LNCaP clone FGC (cell line): ENCODE measurements around the gene GPHN.
"Not testable (repeated sequence)": the region's sequence is repeated elsewhere in the genome, so short reads cannot be mapped to it uniquely, and the experiment has no call there.

Experiments used
- DNase-seq: peaks from one replicate; pipeline ENCODE4 v3.0.0-alpha.2; 2011; ENCODE audit warnings: low read depth
- H3K4me3 ChIP-seq: 2 replicates; pipeline ENCODE4 v1.5.1; 2011; ENCODE audit warnings: mild to moderate bottlenecking, low read depth, low read length, control low read depth
- TF ChIP-seq, protein P1 (sequence below): IDR thresholded peaks from 2 replicates; pipeline ENCODE4 v1.5.1; 2012; ENCODE audit warnings: mild to moderate bottlenecking; ENCODE audit not compliant: control insufficient read depth, insufficient read depth; ENCODE audit errors: extremely low read depth

Gene GPHN

DNA sequence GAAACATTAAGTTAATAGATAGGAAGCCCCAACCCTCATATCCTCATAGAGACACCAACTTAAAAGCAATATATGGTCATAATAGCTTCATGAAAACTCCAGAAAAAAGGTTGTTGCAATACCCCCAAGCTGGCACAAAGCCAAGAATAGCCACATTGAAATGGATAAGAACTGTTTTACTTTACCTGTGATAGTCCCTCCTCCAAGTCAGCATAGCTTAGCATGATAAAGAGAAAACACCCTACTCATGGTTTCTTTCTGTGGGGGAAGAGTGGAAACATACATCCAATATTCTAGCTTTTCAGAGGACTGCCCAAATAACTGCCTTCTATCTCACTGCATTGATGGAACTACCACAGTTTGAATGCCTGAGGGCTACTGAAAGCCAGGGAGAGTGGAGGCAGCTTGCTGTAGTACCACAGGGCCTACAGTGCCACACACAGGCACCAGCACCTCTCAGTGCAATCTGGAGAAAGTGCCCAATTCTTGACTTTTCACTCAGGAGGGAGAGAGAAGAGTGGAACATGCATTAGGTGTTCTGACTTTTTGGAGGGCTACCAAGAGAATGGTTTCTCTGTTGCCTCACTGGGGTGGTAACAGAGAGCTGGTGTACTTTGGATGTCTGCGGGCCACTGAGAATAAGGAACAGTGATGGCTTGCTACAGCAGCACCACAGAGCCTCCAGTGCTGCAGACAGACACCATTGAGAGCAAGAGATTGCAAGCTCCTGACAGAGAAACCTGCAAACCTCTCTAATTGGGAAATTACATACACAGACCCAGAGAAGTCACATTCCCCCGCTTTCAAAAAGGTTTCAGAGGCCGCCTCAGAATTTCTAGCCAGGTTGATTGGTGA is 524.2 kb downstream of the GPHN start:
- H3K4me3 ChIP-seq, result no peak overlapping the region
- TF ChIP-seq, protein P1, sequence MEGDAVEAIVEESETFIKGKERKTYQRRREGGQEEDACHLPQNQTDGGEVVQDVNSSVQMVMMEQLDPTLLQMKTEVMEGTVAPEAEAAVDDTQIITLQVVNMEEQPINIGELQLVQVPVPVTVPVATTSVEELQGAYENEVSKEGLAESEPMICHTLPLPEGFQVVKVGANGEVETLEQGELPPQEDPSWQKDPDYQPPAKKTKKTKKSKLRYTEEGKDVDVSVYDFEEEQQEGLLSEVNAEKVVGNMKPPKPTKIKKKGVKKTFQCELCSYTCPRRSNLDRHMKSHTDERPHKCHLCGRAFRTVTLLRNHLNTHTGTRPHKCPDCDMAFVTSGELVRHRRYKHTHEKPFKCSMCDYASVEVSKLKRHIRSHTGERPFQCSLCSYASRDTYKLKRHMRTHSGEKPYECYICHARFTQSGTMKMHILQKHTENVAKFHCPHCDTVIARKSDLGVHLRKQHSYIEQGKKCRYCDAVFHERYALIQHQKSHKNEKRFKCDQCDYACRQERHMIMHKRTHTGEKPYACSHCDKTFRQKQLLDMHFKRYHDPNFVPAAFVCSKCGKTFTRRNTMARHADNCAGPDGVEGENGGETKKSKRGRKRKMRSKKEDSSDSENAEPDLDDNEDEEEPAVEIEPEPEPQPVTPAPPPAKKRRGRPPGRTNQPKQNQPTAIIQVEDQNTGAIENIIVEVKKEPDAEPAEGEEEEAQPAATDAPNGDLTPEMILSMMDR, result no peak
- no peak for DNase-seq

DNA sequence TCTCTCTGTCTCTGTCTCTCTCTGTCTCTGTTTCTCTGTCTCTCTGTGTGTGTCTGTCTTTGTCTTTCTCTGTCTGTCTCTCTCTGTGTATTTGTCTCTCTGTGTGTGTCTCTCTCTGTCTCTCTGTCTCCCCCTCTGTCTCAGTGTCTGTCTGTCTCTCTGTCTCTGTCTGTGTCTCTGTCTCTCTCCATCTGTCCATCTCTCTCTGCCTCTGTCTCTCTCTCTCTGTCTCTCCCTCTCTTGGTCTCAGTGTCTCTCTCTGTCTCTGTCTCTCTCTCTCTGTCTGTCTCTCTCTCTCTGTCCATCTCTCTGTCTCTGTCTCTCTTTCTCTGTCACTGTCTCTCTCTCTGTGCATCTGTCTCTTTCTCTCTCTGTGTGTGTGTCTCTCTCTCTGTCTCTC is 537.5 kb downstream of the GPHN start:
- TF ChIP-seq, protein P1, result no peak
- H3K4me3 ChIP-seq, result no peak overlapping the region
- no peak for DNase-seq

DNA sequence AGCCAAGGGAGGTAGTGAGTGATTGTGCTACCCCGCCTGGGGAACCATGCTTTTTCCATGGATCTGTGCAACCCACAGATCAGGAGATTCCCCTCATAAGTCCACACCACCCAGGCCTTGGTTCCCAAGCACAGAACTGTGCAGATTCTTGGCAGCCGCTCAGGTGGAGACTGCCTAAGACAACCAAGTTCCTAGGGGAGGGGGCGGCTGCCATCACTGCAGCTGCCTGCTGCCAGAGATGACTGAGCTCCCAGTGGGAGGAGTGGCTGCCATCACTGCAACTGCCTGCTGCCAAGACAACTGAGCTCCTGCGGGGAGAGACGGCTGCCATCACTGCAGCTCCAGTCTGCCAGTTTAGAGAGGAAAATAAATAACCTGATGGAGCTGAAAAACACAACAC is 542.9 kb downstream of the GPHN start:
- DNase-seq, result no peak
- TF ChIP-seq, protein P1, result no peak
- no peak overlapping the region for H3K4me3 ChIP-seq

DNA sequence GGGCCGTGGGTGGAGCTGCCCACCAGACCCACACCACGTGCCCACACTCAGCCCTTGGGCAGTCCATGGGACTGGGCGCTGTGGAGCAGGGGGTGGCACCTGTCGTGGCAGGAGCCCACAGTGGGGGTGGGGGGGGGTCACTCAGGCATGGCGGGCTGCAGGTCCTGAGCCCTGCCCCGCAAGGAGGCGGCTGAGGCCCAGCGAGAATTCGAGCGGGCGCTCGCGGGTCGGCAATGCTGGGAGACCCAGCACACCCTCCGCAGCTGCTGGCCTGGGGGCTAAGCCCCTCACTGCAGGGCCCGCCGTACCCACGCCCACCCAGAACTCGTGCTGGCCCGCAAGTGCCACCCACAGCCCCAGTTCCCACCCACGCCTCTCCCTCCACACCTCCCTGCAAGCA is 548.7 kb downstream of the GPHN start:
- no peak overlapping the region for H3K4me3 ChIP-seq
- TF ChIP-seq, protein P1, result no peak
- no peak for DNase-seq

DNA sequence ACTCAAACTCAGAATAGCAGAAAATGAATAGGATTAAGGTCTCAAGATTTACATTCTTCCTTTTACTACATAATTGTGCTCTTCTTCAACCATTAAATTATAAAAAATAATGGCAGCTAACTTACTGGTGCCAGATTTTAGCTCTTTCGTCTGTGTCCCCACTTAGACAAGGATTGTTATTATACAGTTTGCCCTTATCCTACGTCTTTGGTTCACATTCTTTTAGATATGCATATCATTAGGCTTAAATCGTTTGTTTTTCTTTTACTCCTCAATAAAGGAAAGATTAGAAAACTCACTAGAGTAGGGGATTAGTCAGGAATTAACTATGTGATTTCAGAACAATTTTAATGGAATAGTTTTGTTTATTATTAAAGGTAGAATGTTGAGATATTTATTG is 551.6 kb downstream of the GPHN start:
- H3K4me3 ChIP-seq, result no peak overlapping the region
- DNase-seq, result no peak
- TF ChIP-seq, protein P1, result no peak

DNA sequence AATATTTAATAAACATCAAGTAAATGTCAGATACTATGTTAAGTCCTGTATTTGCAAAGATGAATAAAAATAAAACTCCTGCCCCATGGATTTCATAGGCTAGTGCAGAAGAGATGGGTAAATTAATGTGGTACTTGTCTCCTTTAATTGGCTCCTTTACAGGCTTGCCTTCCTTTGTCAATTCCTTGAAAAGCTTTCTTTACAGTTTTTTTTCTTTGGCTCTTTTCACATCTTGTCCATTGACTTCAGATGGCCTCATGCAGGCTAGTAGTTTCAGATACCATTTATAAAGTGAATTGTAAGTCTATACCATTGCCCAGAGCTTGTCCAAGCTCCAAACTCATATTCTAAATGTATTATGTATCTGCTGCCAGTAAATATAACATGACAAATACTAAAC is 552.6 kb downstream of the GPHN start:
- TF ChIP-seq, protein P1, result no peak

DNA sequence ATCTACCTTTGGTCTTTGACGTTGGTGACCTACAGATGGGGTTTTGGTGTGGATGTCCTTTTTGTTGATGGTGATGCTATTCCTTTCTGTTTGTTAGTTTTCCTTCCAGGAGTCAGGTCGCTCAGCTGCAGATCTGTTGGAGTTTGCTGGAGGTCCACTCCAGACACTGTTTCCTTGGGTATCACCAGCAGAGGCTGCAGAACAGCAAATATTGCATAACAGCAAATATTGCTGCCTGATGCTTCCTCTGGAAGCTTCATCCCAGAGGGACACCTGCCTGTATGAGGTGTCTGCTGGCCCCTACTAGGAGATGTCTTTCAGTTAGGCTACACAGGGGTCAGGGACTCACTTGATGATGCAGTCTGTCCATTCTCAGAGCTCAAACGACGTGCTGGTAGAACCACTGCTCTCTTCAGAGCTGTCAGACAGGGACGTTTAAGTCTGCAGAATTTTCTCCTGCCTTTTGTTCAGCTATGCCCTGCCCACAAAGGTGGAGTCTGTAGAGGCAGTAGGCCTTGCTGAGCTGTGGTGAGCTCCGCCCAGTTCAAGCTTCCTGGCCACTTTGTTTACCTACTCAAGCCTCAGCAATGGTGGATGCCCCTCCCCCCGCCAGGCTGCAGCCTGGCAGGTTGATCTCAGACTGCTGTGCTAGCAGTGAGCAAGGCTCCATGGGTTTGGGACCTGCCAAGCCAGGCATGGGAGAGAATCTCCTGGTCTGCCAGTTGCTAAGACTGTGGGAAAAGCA is 559.3 kb downstream of the GPHN start:
- H3K4me3 ChIP-seq, result not testable (repeated sequence)
- peak; percentile 22 for DNase-seq

More for the DNA sequence above, 552.6 kb downstream of the GPHN start:
- no peak overlapping the region for H3K4me3 ChIP-seq
- no peak for DNase-seq
